ENCODE data around the gene ANTXR1. TPM values are rescaled to one million over a fixed set of nuclear protein-coding genes. Genes with fewer than 3 reads are reported as not detected.
A peak's percentile ranks its signal among the peaks of the same experiment; 100 is the strongest.

The ANTXR1 gene
- total RNA-seq, 1 donor from 2014 or later, result 81.2 TPM

GRCh38 chr2:68992933-68993332, 20.0 kb upstream of the ANTXR1 start:
- no peak overlapping the region for H3K4me3 ChIP-seq
- TF ChIP-seq CTCF (IDR thresholded peaks at IDR 0.05), result no peak
- no peaks in the 10 kb centered on the region for H3K27me3 ChIP-seq
- H3K36me3 ChIP-seq, result no peaks in the 10 kb centered on the region
- no peak overlapping the region for H3K27ac ChIP-seq
- no peaks in the 10 kb centered on the region for H3K9me3 ChIP-seq
- no peak for DNase-seq
- no peaks in the 10 kb centered on the region for H3K4me1 ChIP-seq
- no peak for ATAC-seq
- intact Hi-C loops (cut with DNase I), result no loop called here

GRCh38 chr2:68993660-68994059, 19.3 kb upstream of the ANTXR1 start:
- intact Hi-C loops (cut with DNase I), result no loop called here
- Histone ChIP-seq H3K4me1 (no peaks in the 10 kb centered on the region), H3K27me3 (no peaks in the 10 kb centered on the region), H3K27ac (no peak overlapping the region), H3K36me3 (no peaks in the 10 kb centered on the region), H3K4me3 (no peak overlapping the region), H3K9me3 (no peaks in the 10 kb centered on the region)
- ATAC-seq (no peak), DNase-seq (no peak)
- no peak for TF ChIP-seq CTCF (IDR thresholded peaks at IDR 0.05)

- H3K36me3 ChIP-seq, result no peaks in the 10 kb centered on the region
- H3K4me3 ChIP-seq, result no peak overlapping the region
- no peak for TF ChIP-seq CTCF (IDR thresholded peaks at IDR 0.05)
- H3K27ac ChIP-seq, result no peak overlapping the region
- H3K9me3 ChIP-seq, result no peaks in the 10 kb centered on the region
- no peaks in the 10 kb centered on the region for H3K27me3 ChIP-seq
- H3K4me1 ChIP-seq, result no peaks in the 10 kb centered on the region
- ATAC-seq (peak; percentile 46), DNase-seq (no peak)
- intact Hi-C loops (cut with DNase I), result no loop called here
Measured at GRCh38 chr2:68994864-68995263, 18.1 kb upstream of the ANTXR1 start.

GRCh38 chr2:68995916-68996315, 17.1 kb upstream of the ANTXR1 start:
- Histone ChIP-seq H3K36me3 (no peaks in the 10 kb centered on the region), H3K27ac (no peak overlapping the region), H3K4me1 (no peaks in the 10 kb centered on the region), H3K9me3 (no peaks in the 10 kb centered on the region), H3K27me3 (no peaks in the 10 kb centered on the region), H3K4me3 (no peak overlapping the region)
- TF ChIP-seq CTCF (IDR thresholded peaks at IDR 0.05), result no peak
- no peak for DNase-seq
- intact Hi-C loops (cut with DNase I), result no loop called here
- no peak for ATAC-seq

GRCh38 chr2:68997401-68997800, 15.6 kb upstream of the ANTXR1 start:
- DNase-seq (no peak), ATAC-seq (no peak)
- Histone ChIP-seq H3K4me3 (no peak overlapping the region), H3K27me3 (no peaks in the 10 kb centered on the region), H3K36me3 (no peaks in the 10 kb centered on the region), H3K4me1 (no peaks in the 10 kb centered on the region), H3K27ac (no peak overlapping the region), H3K9me3 (no peaks in the 10 kb centered on the region)
- TF ChIP-seq CTCF (IDR thresholded peaks at IDR 0.05), result no peak
- intact Hi-C loops (cut with DNase I), result no loop called here

GRCh38 chr2:69001879-69002278, 11.1 kb upstream of the ANTXR1 start:
- Histone ChIP-seq H3K4me1 (no peaks in the 10 kb centered on the region), H3K36me3 (no peaks in the 10 kb centered on the region), H3K9me3 (no peaks in the 10 kb centered on the region), H3K4me3 (no peak overlapping the region), H3K27ac (no peak overlapping the region), H3K27me3 (no peaks in the 10 kb centered on the region)
- TF ChIP-seq CTCF (IDR thresholded peaks at IDR 0.05), result no peak
- ATAC-seq (no peak), DNase-seq (no peak)
- intact Hi-C loops (cut with DNase I), result no loop called here
